Ovary (tissue), 9 donors: Measurements from ENCODE around the gene CSE1L. TPM values are rescaled to one million over a fixed set of nuclear protein-coding genes. Genes with fewer than 3 reads are reported as not detected.

Experiments used
- DNase-seq, 5 donors: peaks; one replicate each; pipeline ENCODE4 v3.0.0-alpha.2; 2019 to 2020
- H3K27ac ChIP-seq, 2 donors: fragments of 200-600 bp; one replicate each; pipeline versions ENCODE4 v1.5.1 to v1.8.0; 2019 to 2022
- H3K27me3 ChIP-seq: fragments of 200-600 bp; one replicate; pipeline ENCODE4 v1.8.0; 2022
- H3K36me3 ChIP-seq: fragments of 200-600 bp; sonication (generic); one replicate; pipeline ENCODE4 v1.5.1; 2019
- H3K4me1 ChIP-seq: one replicate; pipeline ENCODE4 v1.8.1; 2013; ENCODE audit warnings: mild to moderate bottlenecking, moderate library complexity; ENCODE audit not compliant: insufficient read depth
- H3K4me3 ChIP-seq: fragments of 200-600 bp; sonication (generic); one replicate; pipeline ENCODE4 v1.5.1; 2017
- H3K9me3 ChIP-seq, 2 donors: fragments of 200-600 bp in 1 of 2; sonication (generic) in 1 of 2; one replicate each; pipeline versions ENCODE4 v1.5.1 to v1.8.1; 2013 to 2019; ENCODE audit warnings: mild to moderate bottlenecking in 1 of 2, moderate library complexity in 1 of 2
- EP300 ChIP-seq: sonication (generic); formaldehyde crosslinking; IDR thresholded peaks from one replicate; pipeline ENCODE4 v1.6.1; 2017; ENCODE audit warnings: antibody characterized with exemption
- POLR2A ChIP-seq: fragments of 450-650 bp; IDR thresholded peaks from one replicate; pipeline ENCODE4 v1.6.1; 2017; ENCODE audit warnings: antibody characterized with exemption, mild to moderate bottlenecking, moderate library complexity
- WGBS, 3 donors: extraction: QIAGEN DNeasy Blood & Tissue Kit in 1 of 3; methylation state at CpG; one replicate each; pipeline versions ENCODE4 v1.1.5 to v1.1.7; 2013 to 2017; 5-methylcytosine and 5-hydroxymethylcytosine counted together
- intact Hi-C, 4 donors: fragments of 100-400 bp; cut with DNase I; formaldehyde crosslinking; loops; one replicate each; pipeline versions ENCODE4 v1.11.0 to v1.15.1; 2022 to 2023
- polyA plus RNA-seq, 2 donors: library from polyadenylated mRNA; stranded (reverse); fragments of 200-250 nt in 1 of 2; fragments of 350-450 nt in 1 of 2; fragmentation: Illumina TruSeq in 1 of 2; extraction: RNeasy Lipid Tissue Mini Kit (QIAGEN cat#74804) in 1 of 2; gene quantifications; one replicate each; pipeline ENCODE4 v1.2.3, GENCODE V29; 2013 to 2014
- total RNA-seq, 7 donors: library from RNA; depleted of rRNA in 2 of 7; stranded (reverse); fragments of >200 nt in 2 of 7; fragmentation: NEBNext Ultra II Directional in 3 of 7; extraction: Animal tissue kit (Norgen Biotek cat#: 25700) in 3 of 7; gene quantifications; one replicate each; pipeline versions ENCODE4 v1.1.0 to v1.2.4, GENCODE V29; 2016 to 2023
- TF ChIP-seq, protein P1 (sequence below), 3 donors: fragments of 450-650 bp in 2 of 3; fragments of 200-600 bp in 1 of 3; IDR thresholded peaks; one replicate each; pipeline versions ENCODE4 v1.5.1 to v1.8.0; 2016 to 2022; ENCODE audit warnings: antibody characterized with exemption in 3 of 3, mild to moderate bottlenecking in 1 of 3
- donor health status: DM: no; HTN: no; CAD: no; lungs with moderate emphysema.
- donor health status: DM: no; HTN: no; CAD: no.
- donor health status: Bipolar disorder and iron deficiency.
- donor health status: DM: yes; HTN: yes; CAD: no.
- donor health status: DM: no; HTN: no; CAD: no.
- donor health status: DM: yes; HTN: yes; CAD: no.

CSE1L gene
- total and polyA plus RNA-seq, 9 donors = 23.3 to 55.4 (median 43.7) TPM

- Histone ChIP-seq H3K4me3 (no peak overlapping the region), H3K27me3 (no peaks in the 10 kb centered on the region), H3K36me3 (no peaks in the 10 kb centered on the region), H3K27ac (no peak overlapping the region), H3K4me1 (no peaks in the 10 kb centered on the region), H3K9me3 (no peaks in the 10 kb centered on the region)
- intact Hi-C loops = no loop called here
- WGBS, 3 donors = 31 to 61% (median 41%) methylated on average over 1 of the region's 1 CpG
- no peak for TF ChIP-seq EP300
- TF ChIP-seq, protein P1, sequence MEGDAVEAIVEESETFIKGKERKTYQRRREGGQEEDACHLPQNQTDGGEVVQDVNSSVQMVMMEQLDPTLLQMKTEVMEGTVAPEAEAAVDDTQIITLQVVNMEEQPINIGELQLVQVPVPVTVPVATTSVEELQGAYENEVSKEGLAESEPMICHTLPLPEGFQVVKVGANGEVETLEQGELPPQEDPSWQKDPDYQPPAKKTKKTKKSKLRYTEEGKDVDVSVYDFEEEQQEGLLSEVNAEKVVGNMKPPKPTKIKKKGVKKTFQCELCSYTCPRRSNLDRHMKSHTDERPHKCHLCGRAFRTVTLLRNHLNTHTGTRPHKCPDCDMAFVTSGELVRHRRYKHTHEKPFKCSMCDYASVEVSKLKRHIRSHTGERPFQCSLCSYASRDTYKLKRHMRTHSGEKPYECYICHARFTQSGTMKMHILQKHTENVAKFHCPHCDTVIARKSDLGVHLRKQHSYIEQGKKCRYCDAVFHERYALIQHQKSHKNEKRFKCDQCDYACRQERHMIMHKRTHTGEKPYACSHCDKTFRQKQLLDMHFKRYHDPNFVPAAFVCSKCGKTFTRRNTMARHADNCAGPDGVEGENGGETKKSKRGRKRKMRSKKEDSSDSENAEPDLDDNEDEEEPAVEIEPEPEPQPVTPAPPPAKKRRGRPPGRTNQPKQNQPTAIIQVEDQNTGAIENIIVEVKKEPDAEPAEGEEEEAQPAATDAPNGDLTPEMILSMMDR (IDR thresholded peaks at IDR 0.05) = no peak
- TF ChIP-seq POLR2A = no peak
- no peak for DNase-seq
These were observed 16.9 kb upstream of the CSE1L start for GRCh38 chr20:49029203-49029602.

DNA sequence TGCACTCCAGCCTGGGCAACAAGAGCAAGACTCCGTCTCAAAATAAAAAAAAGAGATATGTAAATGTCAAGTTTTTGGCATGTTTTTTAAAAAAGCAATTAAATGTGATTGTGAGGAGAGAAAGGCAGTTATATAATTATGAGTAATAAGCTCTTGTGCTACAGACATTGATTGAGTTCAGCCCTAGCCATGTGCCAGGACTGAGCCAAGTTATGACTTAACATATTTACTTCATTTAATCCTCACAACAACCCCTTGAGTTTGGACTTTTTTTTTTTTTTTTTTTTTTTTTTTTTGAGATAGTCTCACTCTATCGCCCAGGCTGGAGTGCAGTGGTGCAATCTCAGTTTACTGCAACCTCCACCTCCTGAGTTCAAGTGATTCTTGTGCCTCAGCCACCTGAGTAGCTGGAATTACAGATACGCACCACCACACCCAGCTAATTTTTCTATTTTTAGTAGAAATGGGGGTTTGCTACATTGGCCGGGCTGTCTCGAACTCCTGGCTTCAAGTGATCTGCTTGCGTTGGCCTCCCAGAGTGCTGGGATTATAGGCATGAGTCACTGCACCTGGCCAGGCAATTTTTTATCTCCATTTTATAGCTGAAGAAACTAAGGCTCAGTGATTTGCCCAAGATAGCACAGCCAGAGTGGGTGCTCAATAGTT is 15.0 kb upstream of the CSE1L start:
- intact Hi-C loops = no loop called here
- H3K4me1 ChIP-seq = no peaks in the 10 kb centered on the region
- TF ChIP-seq, protein P1 (IDR thresholded peaks at IDR 0.05) = no peak
- TF ChIP-seq EP300 (no peak), POLR2A (no peak)
- DNase-seq = peak in 2 of 5 donors; percentile 16 to 49
- H3K36me3 ChIP-seq = no peaks in the 10 kb centered on the region
- H3K27me3 ChIP-seq = no peaks in the 10 kb centered on the region
- H3K9me3 ChIP-seq = no peaks in the 10 kb centered on the region
- H3K27ac ChIP-seq = no peak overlapping the region
- WGBS, 3 donors = 67 to 72% (median 70%) methylated on average over 6 of the region's 6 CpGs
- H3K4me3 ChIP-seq = no peak overlapping the region

GRCh38 chr20:49032455-49032854 is 13.7 kb upstream of the CSE1L start:
- DNase-seq = no peak
- H3K4me1 ChIP-seq = no peaks in the 10 kb centered on the region
- H3K36me3 ChIP-seq = no peaks in the 10 kb centered on the region
- TF ChIP-seq, protein P1 (IDR thresholded peaks at IDR 0.05) = no peak
- TF ChIP-seq EP300 (no peak), POLR2A (no peak)
- no peaks in the 10 kb centered on the region for H3K27me3 ChIP-seq
- no peak overlapping the region for H3K4me3 ChIP-seq
- no peaks in the 10 kb centered on the region for H3K9me3 ChIP-seq
- H3K27ac ChIP-seq = no peak overlapping the region
- intact Hi-C loops = no loop called here
- whole genome bisulfite sequencing, 3 donors = 96 to 98% (median 97%) methylated on average over 8 of the region's 8 CpGs

DNA sequence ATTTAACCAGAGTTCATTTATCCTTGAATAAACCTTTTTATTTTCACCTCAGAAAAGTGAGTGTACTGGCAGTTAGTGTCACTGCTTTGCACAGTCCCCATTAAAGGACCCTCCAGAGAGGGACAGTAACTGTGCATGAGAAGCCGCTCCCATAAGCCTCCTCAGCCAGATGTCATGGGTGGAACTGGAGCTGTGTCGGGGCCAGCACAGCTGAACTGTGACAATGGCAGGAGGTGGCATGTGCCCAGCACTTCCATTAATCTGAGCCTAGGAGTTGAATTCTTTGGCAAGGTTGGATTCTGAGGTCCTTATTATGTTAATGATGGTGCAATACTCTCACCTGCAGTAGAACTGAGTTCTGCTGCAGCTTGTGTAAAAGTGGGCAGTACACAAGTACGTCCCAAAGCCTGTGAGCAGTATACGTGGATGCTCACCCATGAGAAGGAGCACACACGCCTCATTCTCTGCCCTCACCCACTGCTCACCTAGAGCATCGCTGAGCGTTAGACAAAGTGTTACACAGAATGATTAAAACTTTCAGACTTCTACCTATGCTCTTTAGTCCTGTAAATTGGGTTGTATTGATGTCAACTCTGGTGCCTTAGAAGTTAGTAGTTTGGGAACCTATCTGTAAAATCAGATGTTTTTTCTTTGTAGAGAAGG is 11.9 kb upstream of the CSE1L start:
- TF ChIP-seq POLR2A (no peak), EP300 (no peak)
- TF ChIP-seq, protein P1 (IDR thresholded peaks at IDR 0.05) = no peak
- 68 to 85% (median 85%) methylated on average over 7 of the region's 7 CpGs for WGBS, 3 donors
- DNase-seq = no peak
- H3K36me3 ChIP-seq = no peaks in the 10 kb centered on the region
- no peaks in the 10 kb centered on the region for H3K27me3 ChIP-seq
- H3K9me3 ChIP-seq = no peaks in the 10 kb centered on the region
- no peak overlapping the region for H3K4me3 ChIP-seq
- H3K27ac ChIP-seq = no peak overlapping the region
- H3K4me1 ChIP-seq = no peaks in the 10 kb centered on the region
- intact Hi-C loops = no loop called here
